ENCODE measurements around the gene AFG3L2. TPM values are rescaled to one million over a fixed set of nuclear protein-coding genes. Genes with fewer than 3 reads are reported as not detected.

Gene AFG3L2
- total RNA-seq, 2 experiments from 2014 or later, result 60.6 to 64.0 TPM

- TF ChIP-seq CTCF (IDR thresholded peaks at IDR 0.05), result no peak
- peaks cover 7% of the 10 kb centered on the region for H3K4me1 Mint-ChIP-seq (ENCODE audit: low read depth)
- intact Hi-C loops (cut with micrococcal nuclease), result no loop called here
- H3K27me3 Mint-ChIP-seq, result no peaks in the 10 kb centered on the region
- no peak for DNase-seq
- no peaks in the 10 kb centered on the region for H3K9me3 Mint-ChIP-seq
- H3K27ac Mint-ChIP-seq, result no peak overlapping the region
- H3K36me3 Mint-ChIP-seq (ENCODE audit: low read depth), result peaks cover 57% of the 10 kb centered on the region
- ChIA-PET CTCF (interaction anchor here (1.3 kb wide), 1 partner anchor 33 kb away, joined by 3 read pairs; no protein-coding TSS in a partner anchor), POLR2A (interaction anchor here (0.7 kb wide), 1 partner anchor 335 kb away, joined by 3 read pairs; no protein-coding TSS in a partner anchor)
- ATAC-seq, result no peak
- H3K4me3 Mint-ChIP-seq, result no peak overlapping the region
These were observed 51.9 kb downstream of the AFG3L2 start for GRCh38 chr18:12324991-12325725.

GRCh38 chr18:12321333-12321732, 55.7 kb downstream of the AFG3L2 start:
- POLR2A ChIA-PET, result no interaction called here
- H3K27me3 Mint-ChIP-seq, result no peaks in the 10 kb centered on the region

GRCh38 chr18:12318857-12319256, 58.2 kb downstream of the AFG3L2 start:
- Mint-ChIP-seq H3K4me1 (ENCODE audit: low read depth) (no peaks in the 10 kb centered on the region), H3K27me3 (no peaks in the 10 kb centered on the region), H3K27ac (no peak overlapping the region), H3K4me3 (no peak overlapping the region), H3K36me3 (ENCODE audit: low read depth) (peaks cover 12% of the 10 kb centered on the region), H3K9me3 (no peaks in the 10 kb centered on the region)
- POLR2A ChIA-PET, result no interaction called here
- DNase-seq (no peak), ATAC-seq (no peak)
- CTCF ChIA-PET, result interaction anchor here (1.4 to 3.0 kb wide), 3 partner anchors 9 to 82 kb away, joined by 3 to 19 read pairs (median 5); no protein-coding TSS in a partner anchor
- intact Hi-C loops (cut with micrococcal nuclease), result no loop called here
- no peak for TF ChIP-seq CTCF (IDR thresholded peaks at IDR 0.05)

More at GRCh38 chr18:12321333-12321732, 55.7 kb downstream of the AFG3L2 start:
- intact Hi-C loops (cut with micrococcal nuclease), result no loop called here
- ATAC-seq (no peak), DNase-seq (no peak)
- H3K9me3 Mint-ChIP-seq, result no peaks in the 10 kb centered on the region
- no peak for TF ChIP-seq CTCF (IDR thresholded peaks at IDR 0.05)
- H3K4me3 Mint-ChIP-seq, result no peak overlapping the region
- H3K27ac Mint-ChIP-seq, result no peak overlapping the region
- peaks cover 2% of the 10 kb centered on the region for H3K4me1 Mint-ChIP-seq (ENCODE audit: low read depth)
- H3K36me3 Mint-ChIP-seq (ENCODE audit: low read depth), result peaks cover 29% of the 10 kb centered on the region
- CTCF ChIA-PET, result interaction anchor here (1.4 kb wide), 1 partner anchor 49 kb away, joined by 3 read pairs; no protein-coding TSS in a partner anchor

- Mint-ChIP-seq H3K4me3 (no peak overlapping the region), H3K27ac (no peak overlapping the region), H3K4me1 (ENCODE audit: low read depth) (no peaks in the 10 kb centered on the region), H3K27me3 (no peaks in the 10 kb centered on the region), H3K36me3 (ENCODE audit: low read depth) (peaks cover 10% of the 10 kb centered on the region), H3K9me3 (no peaks in the 10 kb centered on the region)
- intact Hi-C loops (cut with micrococcal nuclease), result no loop called here
- CTCF ChIA-PET, result interaction anchor here (1.4 to 3.0 kb wide), 3 partner anchors 10 to 82 kb away, joined by 3 to 19 read pairs (median 5); no protein-coding TSS in a partner anchor
- POLR2A ChIA-PET, result interaction anchor here (0.9 kb wide), 1 partner anchor 9 kb away, joined by 5 read pairs; no protein-coding TSS in a partner anchor
- DNase-seq (no peak), ATAC-seq (no peak)
- no peak for TF ChIP-seq CTCF (IDR thresholded peaks at IDR 0.05)
These were observed 58.7 kb downstream of the AFG3L2 start for GRCh38 chr18:12318334-12318697.
